ENCODE measurements around the gene OR4D10. TPM values are rescaled to one million over a fixed set of nuclear protein-coding genes. Genes with fewer than 3 reads are reported as not detected.
"Not testable (repeated sequence)": the region's sequence is repeated elsewhere in the genome, so short reads cannot be mapped to it uniquely, and the experiment has no call there.

The OR4D10 gene
- total RNA-seq, 1 donor from 2014 or later = not detected

- Mint-ChIP-seq H3K4me1 (ENCODE audit: low read depth, unreplicated experiment) (no peaks in the 10 kb centered on the region), H3K4me3 (ENCODE audit: unreplicated experiment) (no peak overlapping the region), H3K9me3 (ENCODE audit: unreplicated experiment) (no peaks in the 10 kb centered on the region), H3K27ac (ENCODE audit: unreplicated experiment) (no peak overlapping the region), H3K27me3 (ENCODE audit: unreplicated experiment) (peaks cover 2% of the 10 kb centered on the region), H3K36me3 (ENCODE audit: unreplicated experiment) (no peaks in the 10 kb centered on the region)
- DNase-seq = no peak
- no peak for TF ChIP-seq CTCF (IDR thresholded peaks at IDR 0.05; ENCODE audit: partially characterized antibody, unreplicated experiment)
Measured at GRCh38 chr11:59480359-59480758, 7.2 kb downstream of the OR4D10 start.

GRCh38 chr11:59501931-59502330, 28.8 kb downstream of the OR4D10 start:
- H3K4me3 Mint-ChIP-seq (ENCODE audit: unreplicated experiment) = no peak overlapping the region
- H3K9me3 Mint-ChIP-seq (ENCODE audit: unreplicated experiment) = no peaks in the 10 kb centered on the region
- H3K27me3 Mint-ChIP-seq (ENCODE audit: unreplicated experiment) = peaks cover 6% of the 10 kb centered on the region
- no peaks in the 10 kb centered on the region for H3K4me1 Mint-ChIP-seq (ENCODE audit: low read depth, unreplicated experiment)
- DNase-seq = no peak
- H3K36me3 Mint-ChIP-seq (ENCODE audit: unreplicated experiment) = no peaks in the 10 kb centered on the region
- H3K27ac Mint-ChIP-seq (ENCODE audit: unreplicated experiment) = no peak overlapping the region
- TF ChIP-seq CTCF (IDR thresholded peaks at IDR 0.05; ENCODE audit: partially characterized antibody, unreplicated experiment) = no peak

DNA sequence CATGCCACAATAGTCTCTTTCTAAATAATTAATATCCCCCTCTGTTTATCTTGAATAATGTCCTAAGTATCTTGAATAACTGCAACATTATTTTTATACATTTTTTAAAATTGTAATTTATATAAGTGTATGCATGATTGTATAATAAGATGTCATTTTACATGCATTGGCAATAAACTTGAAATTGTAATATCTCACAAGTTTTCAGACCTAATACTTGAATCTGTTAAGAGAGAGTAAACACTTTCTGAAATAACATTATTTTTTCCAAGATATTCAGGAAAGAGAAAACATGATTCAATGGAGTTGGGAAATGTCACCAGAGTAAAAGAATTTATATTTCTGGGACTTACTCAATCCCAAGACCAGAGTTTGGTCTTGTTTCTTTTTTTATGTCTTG, 30.2 kb downstream of the OR4D10 start, which contains the start of gene OR4D11:
TSS of gene OR4D11 (plus strand) at position 301 of the 400 bp plus-strand sequence. CDS start at position 301, 0 bp downstream.
- no peak for TF ChIP-seq CTCF (IDR thresholded peaks at IDR 0.05; ENCODE audit: partially characterized antibody, unreplicated experiment)
- no peaks in the 10 kb centered on the region for H3K36me3 Mint-ChIP-seq (ENCODE audit: unreplicated experiment)
- no peak within 1 kb of the TSS for H3K27ac Mint-ChIP-seq (ENCODE audit: unreplicated experiment)
- peaks cover 2% of the 10 kb centered on the region for H3K27me3 Mint-ChIP-seq (ENCODE audit: unreplicated experiment)
- no peak within 1 kb of the TSS for H3K4me3 Mint-ChIP-seq (ENCODE audit: unreplicated experiment)
- DNase-seq = no peak
- H3K4me1 Mint-ChIP-seq (ENCODE audit: low read depth, unreplicated experiment) = no peaks in the 10 kb centered on the region
- H3K9me3 Mint-ChIP-seq (ENCODE audit: unreplicated experiment) = no peaks in the 10 kb centered on the region

DNA sequence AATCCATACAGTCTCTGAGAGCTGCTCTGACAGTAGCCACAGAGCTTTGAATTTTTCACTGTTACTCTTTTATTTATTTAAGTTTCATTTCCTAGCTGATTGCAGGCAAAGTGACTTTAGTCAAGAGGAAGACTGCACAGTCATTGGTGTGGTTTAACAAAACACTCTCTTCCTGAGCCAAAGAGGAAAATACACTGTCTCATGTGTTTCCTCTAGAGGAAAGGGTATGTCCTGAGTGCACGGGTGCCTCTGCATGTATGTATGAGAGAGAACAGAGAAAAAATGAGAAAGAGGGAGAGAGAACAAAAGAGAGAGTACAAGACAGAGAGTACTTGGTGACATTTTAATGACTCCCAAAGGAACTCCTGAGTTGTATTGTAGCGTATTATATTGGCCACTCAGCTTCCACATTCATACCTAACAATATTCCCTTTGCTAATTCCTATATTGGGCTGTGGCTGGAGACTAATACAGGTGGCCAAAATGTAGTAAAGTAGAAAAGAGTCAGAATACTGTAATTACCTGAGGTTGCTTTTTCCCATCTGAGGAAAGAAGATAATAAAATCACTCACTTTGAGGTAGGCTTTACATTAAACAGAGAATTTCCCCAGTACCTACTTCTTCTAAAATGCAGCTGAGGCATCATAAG, 38.0 kb downstream of the OR4D10 start, which contains the start of gene OR4D9:
TSS of gene OR4D9 (plus strand) at position 599 of the 649 bp plus-strand sequence. CDS start 3,374 bp downstream, outside the sequence.
- Mint-ChIP-seq H3K4me3 (ENCODE audit: unreplicated experiment) (no peak within 1 kb of the TSS), H3K36me3 (ENCODE audit: unreplicated experiment) (no peaks in the 10 kb centered on the region), H3K4me1 (ENCODE audit: low read depth, unreplicated experiment) (no peaks in the 10 kb centered on the region), H3K27me3 (ENCODE audit: unreplicated experiment) (peaks cover 2% of the 10 kb centered on the region), H3K27ac (ENCODE audit: unreplicated experiment) (no peak within 1 kb of the TSS), H3K9me3 (ENCODE audit: unreplicated experiment) (no peaks in the 10 kb centered on the region)
- TF ChIP-seq CTCF (IDR thresholded peaks at IDR 0.05; ENCODE audit: partially characterized antibody, unreplicated experiment) = no peak
- no peak for DNase-seq

- no peak overlapping the region for H3K27ac Mint-ChIP-seq (ENCODE audit: unreplicated experiment)
- no peaks in the 10 kb centered on the region for H3K4me1 Mint-ChIP-seq (ENCODE audit: low read depth, unreplicated experiment)
- H3K36me3 Mint-ChIP-seq (ENCODE audit: unreplicated experiment) = no peaks in the 10 kb centered on the region
- peaks cover 2% of the 10 kb centered on the region for H3K27me3 Mint-ChIP-seq (ENCODE audit: unreplicated experiment)
- H3K4me3 Mint-ChIP-seq (ENCODE audit: unreplicated experiment) = no peak overlapping the region
- no peaks in the 10 kb centered on the region for H3K9me3 Mint-ChIP-seq (ENCODE audit: unreplicated experiment)
- DNase-seq = no peak
- TF ChIP-seq CTCF (IDR thresholded peaks at IDR 0.05; ENCODE audit: partially characterized antibody, unreplicated experiment) = no peak
Measured at GRCh38 chr11:59511675-59512074, 38.6 kb downstream of the OR4D10 start.

DNA sequence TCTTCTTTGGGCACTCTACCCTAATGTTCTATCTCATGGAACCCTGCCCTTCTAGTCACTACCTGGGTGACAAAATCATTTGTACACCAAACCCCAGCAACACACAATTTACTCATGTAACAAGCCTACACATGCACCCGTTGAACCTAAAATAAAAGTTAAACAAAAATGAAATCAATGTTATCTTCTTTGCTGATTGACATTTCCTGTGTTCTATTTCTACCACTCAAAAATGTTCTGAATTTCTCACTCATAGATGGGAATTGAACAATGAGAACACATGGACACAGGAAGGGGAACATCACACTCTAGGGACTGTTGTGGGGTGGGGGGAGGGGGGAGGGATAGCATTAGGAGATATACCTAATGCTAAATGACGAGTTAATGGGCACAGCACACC, 47.0 kb downstream of the OR4D10 start:
- H3K27ac Mint-ChIP-seq (ENCODE audit: unreplicated experiment); H3K4me3 Mint-ChIP-seq (ENCODE audit: unreplicated experiment); H3K27me3 Mint-ChIP-seq (ENCODE audit: unreplicated experiment); H3K36me3 Mint-ChIP-seq (ENCODE audit: unreplicated experiment); H3K9me3 Mint-ChIP-seq (ENCODE audit: unreplicated experiment); DNase-seq; H3K4me1 Mint-ChIP-seq (ENCODE audit: low read depth, unreplicated experiment): not testable (repeated sequence)

Data from glutamatergic neuron (in vitro differentiated cells).